IPS-11a (cell line): ENCODE results near the gene BTG2.

Source experiments
- H3K4me3 ChIP-seq: one replicate; pipeline ENCODE4 v1.5.1; 2013; ENCODE audit warnings: low read depth, low read length, control low read depth

BTG2 gene

GRCh38 chr1:203338335-203339036 is 33.2 kb downstream of the BTG2 start:
- H3K4me3 ChIP-seq, result no peak overlapping the region

DNA sequence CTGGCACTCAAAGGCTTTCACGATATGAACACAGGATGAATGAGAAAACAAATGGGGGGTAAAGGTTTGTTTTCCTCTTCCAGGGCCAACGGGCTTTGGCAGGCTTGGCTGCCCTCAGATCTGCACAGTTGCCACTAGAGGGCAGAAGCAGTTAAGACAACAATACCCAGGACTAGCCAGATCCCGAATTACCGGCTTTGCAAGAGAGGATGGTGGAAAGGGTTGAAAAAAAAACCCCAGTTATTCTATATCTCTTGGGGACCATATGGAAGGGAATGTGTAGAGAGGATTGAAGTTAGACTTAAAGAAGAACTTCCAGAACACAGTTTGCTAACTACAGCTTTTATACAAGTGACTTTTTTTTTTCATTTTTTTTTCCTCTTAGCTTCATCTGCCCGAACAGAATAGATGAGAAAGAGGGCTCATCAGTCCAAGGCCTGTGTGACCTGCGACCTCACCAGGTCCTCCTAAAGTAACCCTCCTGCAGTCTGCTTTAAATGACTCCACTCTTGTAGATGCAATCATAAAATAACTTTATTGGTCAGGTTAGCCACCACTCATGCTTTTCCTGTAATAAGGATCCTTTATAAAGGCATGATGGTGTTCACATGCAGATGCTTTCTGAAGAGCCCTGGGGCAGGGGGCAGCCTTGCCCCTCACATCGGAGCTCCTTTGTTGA is 34.9 kb downstream of the BTG2 start:
- no peak overlapping the region for H3K4me3 ChIP-seq

DNA sequence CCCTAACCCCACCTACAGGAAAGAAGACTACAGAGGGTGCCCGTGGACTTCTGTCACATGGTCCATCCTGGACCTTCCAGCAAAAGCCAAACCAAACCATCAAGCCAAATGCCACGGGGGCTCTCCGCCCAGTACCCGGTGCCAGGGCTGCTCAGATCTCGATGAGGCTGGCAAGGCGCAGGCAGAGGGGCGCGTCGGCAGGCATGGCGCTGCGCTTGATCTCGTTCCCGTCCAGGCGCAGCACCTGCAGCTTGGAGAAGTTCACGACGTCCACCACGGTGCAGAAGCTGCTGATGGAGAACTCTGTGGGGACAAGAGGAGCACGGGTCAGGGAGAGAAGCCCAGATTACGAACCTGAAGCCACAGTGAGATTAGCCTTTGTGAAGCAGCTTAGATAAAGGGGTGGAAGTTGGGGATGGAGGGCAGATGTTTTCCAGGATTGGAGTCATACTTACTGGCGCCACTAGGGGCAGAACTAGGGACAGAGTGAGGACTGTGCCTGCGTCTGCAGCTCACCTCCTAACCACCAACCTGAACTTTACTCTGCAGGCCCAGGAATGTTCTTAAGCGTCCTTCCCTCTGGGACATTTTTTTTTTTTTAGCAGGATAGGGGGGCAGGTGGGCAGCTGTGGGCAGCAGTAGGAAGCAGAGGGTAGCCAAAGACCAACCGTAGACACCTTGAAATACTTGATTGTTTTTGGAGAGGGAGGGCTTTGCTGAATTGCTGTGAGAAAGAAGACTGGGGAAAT is 37.0 kb downstream of the BTG2 start:
- no peak overlapping the region for H3K4me3 ChIP-seq

DNA sequence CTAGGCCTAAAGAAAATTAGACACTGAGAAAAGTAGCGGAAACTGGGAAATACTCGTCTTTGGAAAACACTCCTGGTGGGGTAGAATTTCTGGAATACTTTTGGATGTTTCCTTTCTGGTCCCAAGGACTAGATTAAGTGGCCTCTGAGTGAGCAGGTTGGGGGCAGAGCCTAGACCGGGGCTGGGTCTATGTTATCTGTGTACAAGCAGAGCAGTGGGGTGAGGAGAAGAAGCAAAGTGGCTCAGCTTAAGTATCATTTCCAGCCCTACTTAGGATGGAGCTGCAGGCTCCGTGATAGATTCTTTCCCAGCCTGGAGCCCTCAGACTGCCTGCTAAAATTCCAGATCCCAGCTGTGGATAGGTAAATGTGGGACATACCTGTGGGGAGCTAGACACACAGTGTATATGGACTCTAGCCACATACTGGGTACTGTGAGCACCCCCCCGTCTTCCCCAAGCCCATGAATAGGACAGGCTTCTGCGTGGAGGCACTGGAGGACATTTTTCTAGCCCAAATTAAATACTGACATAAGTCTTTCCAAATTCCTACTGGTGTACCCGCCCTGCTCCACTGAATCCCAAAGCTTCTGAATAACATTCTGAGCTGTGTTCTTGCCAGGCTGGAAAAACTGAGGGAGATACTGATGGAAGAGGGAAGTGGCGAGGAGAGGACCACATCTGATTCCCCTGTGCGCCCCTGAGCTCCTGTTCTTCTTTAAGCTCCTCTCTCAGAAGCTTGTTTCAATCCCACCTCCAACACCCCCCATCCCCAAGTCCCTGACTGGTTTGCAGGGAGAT is 38.8 kb downstream of the BTG2 start:
- no peak overlapping the region for H3K4me3 ChIP-seq

GRCh38 chr1:203346060-203346768 is 40.9 kb downstream of the BTG2 start:
- H3K4me3 ChIP-seq, result no peak overlapping the region

- no peak overlapping the region for H3K4me3 ChIP-seq
These were observed 41.4 kb downstream of the BTG2 start for GRCh38 chr1:203346769-203347102.

- H3K4me3 ChIP-seq, result no peak overlapping the region
These were observed 43.8 kb downstream of the BTG2 start for GRCh38 chr1:203349166-203349565.

GRCh38 chr1:203349773-203350524 is 44.6 kb downstream of the BTG2 start:
- H3K4me3 ChIP-seq, result no peak overlapping the region

GRCh38 chr1:203351037-203351625 is 45.8 kb downstream of the BTG2 start, which contains the start of gene FMOD:
FMOD (minus strand) TSS chr1:203351122; CDS start chr1:203348270, 2,852 bp downstream.
- no peak within 1 kb of the TSS for H3K4me3 ChIP-seq

DNA sequence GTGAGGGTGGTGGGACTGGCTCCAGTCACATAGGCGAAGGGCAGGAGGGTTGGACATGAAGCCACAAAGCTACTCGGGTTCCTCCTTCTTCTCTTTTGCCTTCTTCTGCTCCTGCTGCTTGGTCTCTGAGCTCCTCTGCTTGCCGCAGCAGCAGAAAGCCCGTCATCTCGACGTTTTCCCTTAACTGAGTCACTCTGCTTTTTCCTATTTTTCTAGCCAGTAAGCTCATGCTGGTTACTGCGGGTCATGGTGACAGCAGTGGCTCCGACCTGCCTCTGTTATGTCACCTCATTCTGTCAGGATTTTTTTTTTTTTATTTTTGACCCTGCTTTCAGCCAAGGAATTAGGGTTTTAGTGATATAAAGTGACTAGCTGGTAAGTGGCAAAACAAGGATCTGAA is 48.2 kb downstream of the BTG2 start:
- H3K4me3 ChIP-seq, result no peak overlapping the region

GRCh38 chr1:203354246-203354645 is 48.9 kb downstream of the BTG2 start:
- no peak overlapping the region for H3K4me3 ChIP-seq

DNA sequence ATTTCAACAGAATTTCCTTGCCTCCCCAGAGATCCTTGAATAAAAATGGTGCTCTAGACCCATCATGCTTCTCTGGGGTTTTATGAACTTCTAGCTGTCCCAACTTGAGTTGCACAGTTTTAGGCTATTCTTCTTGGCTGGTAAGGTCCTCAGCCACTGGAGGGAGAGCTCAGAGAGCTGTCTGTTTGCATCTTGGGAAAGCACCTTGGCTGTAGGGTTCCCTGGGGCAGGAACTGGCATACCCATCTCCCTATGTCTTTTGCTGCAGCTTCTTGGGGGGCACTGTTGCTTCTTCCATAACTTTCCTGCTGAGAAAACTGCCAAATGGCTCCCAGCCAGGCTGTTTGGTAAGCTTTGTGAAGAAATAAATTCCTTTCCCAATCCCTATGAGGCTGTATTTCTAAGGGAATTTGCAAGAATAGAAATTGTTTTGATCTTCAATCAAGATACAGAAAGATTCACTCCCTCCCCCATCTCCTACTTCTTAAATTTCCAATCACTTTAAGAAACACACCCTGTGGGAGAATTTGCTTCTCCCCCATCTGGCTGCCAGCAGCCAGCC is 53.8 kb downstream of the BTG2 start:
- H3K4me3 ChIP-seq, result no peak overlapping the region
